Activated gamma-delta T cell treated with Interleukin-2 at 50 U/mL for 16 hours (primary cell): ENCODE data around the gene ST8SIA6.
"Not testable (repeated sequence)": the region's sequence is repeated elsewhere in the genome, so short reads cannot be mapped to it uniquely, and the experiment has no call there.

Source experiments
- DNase-seq: peaks from one replicate; pipeline ENCODE4 v3.0.0-alpha.2; 2020

Gene ST8SIA6

GRCh38 chr10:17454161-17455014 is at the start of gene ST8SIA6:
ST8SIA6 (minus strand) TSS chr10:17454595; CDS start chr10:17454255, 340 bp downstream.
- peak; percentile 31 for DNase-seq

- DNase-seq: no peak
Measured at GRCh38 chr10:17503795-17504194, 49.4 kb upstream of the ST8SIA6 start.

GRCh38 chr10:17502814-17503213 is 48.4 kb upstream of the ST8SIA6 start:
- DNase-seq: no peak

GRCh38 chr10:17499014-17499413 is 44.6 kb upstream of the ST8SIA6 start:
- DNase-seq: not testable (repeated sequence)

- DNase-seq: no peak
Measured at GRCh38 chr10:17497446-17498030, 43.1 kb upstream of the ST8SIA6 start.

- DNase-seq: no peak
Measured at GRCh38 chr10:17494626-17495260, 40.3 kb upstream of the ST8SIA6 start.

GRCh38 chr10:17488848-17489247 is 34.5 kb upstream of the ST8SIA6 start:
- DNase-seq: no peak

- DNase-seq: no peak
Measured at GRCh38 chr10:17483079-17483478, 28.7 kb upstream of the ST8SIA6 start.

- no peak for DNase-seq
Measured at GRCh38 chr10:17479822-17480221, 25.4 kb upstream of the ST8SIA6 start.

- no peak for DNase-seq
Measured at GRCh38 chr10:17479015-17479615, 24.7 kb upstream of the ST8SIA6 start.

GRCh38 chr10:17476073-17476472 is 21.7 kb upstream of the ST8SIA6 start:
- no peak for DNase-seq

- no peak for DNase-seq
Measured at GRCh38 chr10:17475661-17476060, 21.3 kb upstream of the ST8SIA6 start.

GRCh38 chr10:17474595-17475323 is 20.4 kb upstream of the ST8SIA6 start:
- no peak for DNase-seq

- no peak for DNase-seq
Measured at GRCh38 chr10:17473228-17473950, 19.0 kb upstream of the ST8SIA6 start.

GRCh38 chr10:17472481-17473227 is 18.3 kb upstream of the ST8SIA6 start:
- DNase-seq: no peak

GRCh38 chr10:17470246-17470645 is 15.9 kb upstream of the ST8SIA6 start:
- DNase-seq: no peak

- no peak for DNase-seq
Measured at GRCh38 chr10:17465328-17466125, 11.1 kb upstream of the ST8SIA6 start.

- DNase-seq: no peak
Measured at GRCh38 chr10:17464545-17464944, 10.2 kb upstream of the ST8SIA6 start.

- DNase-seq: no peak
Measured at GRCh38 chr10:17460756-17461155, 6.4 kb upstream of the ST8SIA6 start.

- no peak for DNase-seq
Measured at GRCh38 chr10:17457083-17457482, 2.7 kb upstream of the ST8SIA6 start.
